GM12865 (cell line): ENCODE measurements around the gene UVSSA.
"Not testable (repeated sequence)": the region's sequence is repeated elsewhere in the genome, so short reads cannot be mapped to it uniquely, and the experiment has no call there.

Source experiments
- DNase-seq: peaks from one replicate; pipeline ENCODE4 v3.0.0; 2010; ENCODE audit warnings: low read depth
- H3K4me3 ChIP-seq: 2 replicates; pipeline ENCODE4 v1.5.1; 2011; ENCODE audit warnings: mild to moderate bottlenecking, low read depth, low read length, control low read depth
- TF ChIP-seq, protein P1 (sequence below): IDR thresholded peaks from 2 replicates; pipeline ENCODE4 v1.5.1; 2011; ENCODE audit warnings: low read length, control low read depth, low read depth, inconsistent platforms; ENCODE audit not compliant: insufficient read depth; ENCODE audit errors: missing control alignments

Gene UVSSA

GRCh38 chr4:1381944-1382541 lies 35.0 kb downstream of the UVSSA start:
- TF ChIP-seq, protein P1, sequence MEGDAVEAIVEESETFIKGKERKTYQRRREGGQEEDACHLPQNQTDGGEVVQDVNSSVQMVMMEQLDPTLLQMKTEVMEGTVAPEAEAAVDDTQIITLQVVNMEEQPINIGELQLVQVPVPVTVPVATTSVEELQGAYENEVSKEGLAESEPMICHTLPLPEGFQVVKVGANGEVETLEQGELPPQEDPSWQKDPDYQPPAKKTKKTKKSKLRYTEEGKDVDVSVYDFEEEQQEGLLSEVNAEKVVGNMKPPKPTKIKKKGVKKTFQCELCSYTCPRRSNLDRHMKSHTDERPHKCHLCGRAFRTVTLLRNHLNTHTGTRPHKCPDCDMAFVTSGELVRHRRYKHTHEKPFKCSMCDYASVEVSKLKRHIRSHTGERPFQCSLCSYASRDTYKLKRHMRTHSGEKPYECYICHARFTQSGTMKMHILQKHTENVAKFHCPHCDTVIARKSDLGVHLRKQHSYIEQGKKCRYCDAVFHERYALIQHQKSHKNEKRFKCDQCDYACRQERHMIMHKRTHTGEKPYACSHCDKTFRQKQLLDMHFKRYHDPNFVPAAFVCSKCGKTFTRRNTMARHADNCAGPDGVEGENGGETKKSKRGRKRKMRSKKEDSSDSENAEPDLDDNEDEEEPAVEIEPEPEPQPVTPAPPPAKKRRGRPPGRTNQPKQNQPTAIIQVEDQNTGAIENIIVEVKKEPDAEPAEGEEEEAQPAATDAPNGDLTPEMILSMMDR: no peak
- H3K4me3 ChIP-seq: no peak overlapping the region
- DNase-seq: no peak

- TF ChIP-seq, protein P1: no peak
- no peak overlapping the region for H3K4me3 ChIP-seq
Measured at GRCh38 chr4:1382776-1383727, 36.0 kb downstream of the UVSSA start.

GRCh38 chr4:1383728-1384591 lies 37.0 kb downstream of the UVSSA start:
- no peak for DNase-seq
- no peak overlapping the region for H3K4me3 ChIP-seq
- TF ChIP-seq, protein P1: no peak

More at GRCh38 chr4:1382776-1383727, 36.0 kb downstream of the UVSSA start:
- DNase-seq: no peak

DNA sequence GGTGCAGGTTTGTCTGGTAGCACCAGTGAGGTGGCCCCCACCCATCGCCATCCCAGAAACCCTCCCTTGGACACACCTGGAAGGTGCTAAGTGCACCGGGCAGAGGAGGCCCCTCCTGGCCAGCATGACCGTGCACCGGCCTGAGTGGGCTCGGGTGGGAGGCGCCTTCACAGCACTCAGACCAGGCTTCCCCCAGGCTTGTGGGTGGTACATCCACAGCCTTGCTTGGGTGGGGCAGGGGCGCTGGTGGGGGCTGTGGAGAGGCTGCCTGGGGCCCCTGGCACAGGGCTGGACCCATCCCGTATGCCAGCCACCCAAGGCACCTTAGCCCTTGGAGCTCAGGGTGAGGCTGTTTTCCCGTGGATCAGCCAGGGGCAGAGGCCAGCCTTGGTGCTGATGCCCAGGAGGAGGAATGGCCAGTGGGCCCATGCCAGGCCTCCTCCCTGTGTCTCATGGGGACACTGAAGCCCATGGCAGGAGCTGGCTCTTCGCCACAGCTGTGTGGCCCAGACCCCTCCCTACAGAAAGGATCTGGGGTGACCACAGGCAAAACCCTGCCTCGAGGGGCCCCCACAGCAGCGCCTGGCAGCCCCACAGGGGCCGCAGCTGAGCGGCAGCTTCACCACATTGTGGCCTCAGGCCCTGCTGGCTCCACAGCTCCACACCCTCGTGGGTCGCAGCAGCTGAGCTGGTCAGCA lies 37.8 kb downstream of the UVSSA start:
- no peak for DNase-seq
- no peak overlapping the region for H3K4me3 ChIP-seq
- TF ChIP-seq, protein P1: no peak

- no peak overlapping the region for H3K4me3 ChIP-seq
- TF ChIP-seq, protein P1: no peak
- no peak for DNase-seq
Measured at GRCh38 chr4:1385373-1386340, 38.6 kb downstream of the UVSSA start.

DNA sequence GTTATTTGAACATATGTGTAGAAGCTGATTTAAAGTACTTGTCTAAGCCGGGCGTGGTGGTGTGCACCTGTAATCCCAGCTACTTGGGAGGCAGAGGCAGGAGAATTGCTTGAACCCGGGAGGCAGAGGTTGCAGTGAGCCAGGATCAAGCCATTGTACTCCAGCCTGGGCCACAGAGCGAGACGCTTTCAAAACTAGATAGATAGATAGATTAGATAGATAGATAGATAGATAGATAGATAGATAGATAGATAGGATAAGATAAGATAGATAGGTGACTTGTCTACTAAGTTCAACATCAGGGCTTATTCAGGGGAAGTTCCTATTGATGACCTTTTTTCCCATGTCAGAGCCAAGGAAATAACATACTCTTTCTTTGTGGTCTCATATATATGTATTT lies 46.4 kb downstream of the UVSSA start:
- DNase-seq, H3K4me3 ChIP-seq: not testable (repeated sequence)
